WTC11 (cell line): ENCODE measurements around the gene PTPRG. TPM values are rescaled to one million over a fixed set of nuclear protein-coding genes. Genes with fewer than 3 reads are reported as not detected.

Source experiments
- ATAC-seq: fragments of 200-7000 bp; cut with Tn5 transposase; 2 replicates; pipeline ENCODE4 v1.10.0; 2021; ENCODE audit warnings: mild to moderate bottlenecking, moderate library complexity
- CTCF ChIA-PET: fragments of 300-600 bp; sonication (Branson Sonifier 250); formaldehyde crosslinking; loops from one replicate; lab custom pipeline; 2021; ENCODE audit warnings: antibody characterized with exemption; lab: Charles Lee
- POLR2A ChIA-PET: fragments of 350-600 bp; sonication (Branson Sonifier 250); formaldehyde crosslinking; loops from one replicate; lab custom pipeline; 2021; ENCODE audit warnings: antibody characterized with exemption; lab: Charles Lee
- DNase-seq: peaks from one replicate; pipeline ENCODE4 v3.0.0; 2021; ENCODE audit warnings: low spot score
- H3K27ac Mint-ChIP-seq: 2 replicates; pipeline ENCODE4 v1.8.0; 2021; ENCODE audit warnings: mixed read lengths
- H3K27me3 Mint-ChIP-seq: 2 replicates; pipeline ENCODE4 v1.8.0; 2021; ENCODE audit warnings: low read depth, mild to moderate bottlenecking, moderate library complexity, mixed read lengths
- H3K36me3 Mint-ChIP-seq: 2 replicates; pipeline ENCODE4 v1.8.0; 2021; ENCODE audit warnings: mixed read lengths
- H3K4me1 Mint-ChIP-seq: 2 replicates; pipeline ENCODE4 v1.8.0; 2022; ENCODE audit warnings: mixed read lengths
- H3K4me3 Mint-ChIP-seq: 2 replicates; pipeline ENCODE4 v1.8.0; 2021; ENCODE audit warnings: mild to moderate bottlenecking, moderate library complexity, mixed read lengths
- H3K9me3 Mint-ChIP-seq: 2 replicates; pipeline ENCODE4 v1.8.0; 2021; ENCODE audit warnings: mixed read lengths
- CBFB ChIP-seq: sonication (generic); formaldehyde crosslinking; IDR thresholded peaks from 2 replicates; pipeline ENCODE4 v1.8.1; 2022; ENCODE audit warnings: mild to moderate bottlenecking, low read depth, missing genetic modification reagents
- CDX4 ChIP-seq: fragments of 250-450 bp; sonication (Bioruptor Pico); IDR thresholded peaks from 2 replicates; pipeline ENCODE4 v1.9.0; 2021; ENCODE audit warnings: moderate library complexity, mild to moderate bottlenecking, inconsistent platforms, borderline replicate concordance
- E2F5 ChIP-seq: sonication (generic); formaldehyde crosslinking; IDR thresholded peaks from 2 replicates; pipeline ENCODE4 v1.8.1; 2022; ENCODE audit warnings: mild to moderate bottlenecking, moderate library complexity, missing genetic modification reagents
- ELF4 ChIP-seq: sonication (generic); formaldehyde crosslinking; IDR thresholded peaks from 2 replicates; pipeline ENCODE4 v1.8.1; 2022; ENCODE audit warnings: low read depth, mild to moderate bottlenecking, moderate library complexity, missing genetic modification reagents
- ESRRA ChIP-seq: sonication (generic); formaldehyde crosslinking; IDR thresholded peaks from 2 replicates; pipeline ENCODE4 v1.8.1; 2022; ENCODE audit warnings: mild to moderate bottlenecking, missing genetic modification reagents, borderline replicate concordance
- FOXK1 ChIP-seq: sonication (generic); formaldehyde crosslinking; IDR thresholded peaks from 2 replicates; pipeline ENCODE4 v1.8.0; 2022; ENCODE audit warnings: mild to moderate bottlenecking, moderate library complexity, missing genetic modification reagents
- GRHL2 ChIP-seq: fragments of 250-450 bp; sonication (Bioruptor Pico); IDR thresholded peaks from 2 replicates; pipeline ENCODE4 v1.8.0; 2022; ENCODE audit warnings: mild to moderate bottlenecking, moderate library complexity; ENCODE audit not compliant: insufficient replicate concordance, severe bottlenecking
- GTF2I ChIP-seq: fragments of 250-450 bp; sonication (Bioruptor Pico); conservative IDR thresholded peaks from 2 replicates; pipeline ENCODE4 v1.4.0; 2021; ENCODE audit warnings: mild to moderate bottlenecking
- MLX ChIP-seq: sonication (generic); formaldehyde crosslinking; IDR thresholded peaks from 2 replicates; pipeline ENCODE4 v1.8.1; 2023; ENCODE audit warnings: mild to moderate bottlenecking, missing genetic modification reagents, moderate library complexity
- MYBL2 ChIP-seq: sonication (generic); formaldehyde crosslinking; IDR thresholded peaks from 2 replicates; pipeline ENCODE4 v1.8.1; 2023; ENCODE audit warnings: mild to moderate bottlenecking, moderate library complexity, missing genetic modification reagents
- NR3C1 ChIP-seq: sonication (generic); formaldehyde crosslinking; conservative IDR thresholded peaks from 2 replicates; pipeline ENCODE4 v1.8.1; 2023; ENCODE audit warnings: low read depth, mild to moderate bottlenecking, missing genetic modification reagents
- PRDM15 ChIP-seq: sonication (generic); formaldehyde crosslinking; IDR thresholded peaks from 2 replicates; pipeline ENCODE4 v1.8.0; 2022; ENCODE audit warnings: missing genetic modification reagents
- PRRX2 ChIP-seq: fragments of 250-450 bp; sonication (Bioruptor Pico); IDR thresholded peaks from 2 replicates; pipeline ENCODE4 v1.8.0; 2021; ENCODE audit warnings: mild to moderate bottlenecking
- RORB ChIP-seq: fragments of 250-450 bp; sonication (Bioruptor Pico); IDR thresholded peaks from 2 replicates; pipeline ENCODE4 v1.9.0; 2021; ENCODE audit warnings: mild to moderate bottlenecking
- SMAD3 ChIP-seq: sonication (generic); formaldehyde crosslinking; IDR thresholded peaks from 2 replicates; pipeline ENCODE4 v1.8.0; 2022; ENCODE audit warnings: missing genetic modification reagents, mild to moderate bottlenecking, borderline replicate concordance
- SOX15 ChIP-seq: fragments of 250-450 bp; sonication (Bioruptor Pico); IDR thresholded peaks from 2 replicates; pipeline ENCODE4 v1.9.0; 2021; ENCODE audit warnings: mild to moderate bottlenecking
- STAT6 ChIP-seq: sonication (generic); formaldehyde crosslinking; conservative IDR thresholded peaks from 2 replicates; pipeline ENCODE4 v1.8.1; 2023; ENCODE audit warnings: mild to moderate bottlenecking, low read depth, missing genetic modification reagents, moderate library complexity
- TEAD1 ChIP-seq: sonication (generic); formaldehyde crosslinking; IDR thresholded peaks from 2 replicates; pipeline ENCODE4 v1.8.0; 2022; ENCODE audit warnings: mild to moderate bottlenecking, missing genetic modification reagents
- ZBTB21 ChIP-seq: sonication (generic); formaldehyde crosslinking; IDR thresholded peaks from 2 replicates; pipeline ENCODE4 v1.8.1; 2023; ENCODE audit warnings: mild to moderate bottlenecking, missing genetic modification reagents, borderline replicate concordance
- ZNF138 ChIP-seq: sonication (generic); formaldehyde crosslinking; conservative IDR thresholded peaks from 2 replicates; pipeline ENCODE4 v1.8.1; 2022; ENCODE audit warnings: mild to moderate bottlenecking, moderate library complexity, missing genetic modification reagents
- ZNF281 ChIP-seq: sonication (generic); formaldehyde crosslinking; IDR thresholded peaks from 2 replicates; pipeline ENCODE4 v1.8.0; 2023; ENCODE audit warnings: mild to moderate bottlenecking, missing genetic modification reagents
- ZNF671 ChIP-seq: fragments of 250-450 bp; sonication (Bioruptor Pico); IDR thresholded peaks from 2 replicates; pipeline ENCODE4 v1.8.0; 2021; ENCODE audit warnings: mild to moderate bottlenecking
- total RNA-seq: library from RNA; stranded (reverse); gene quantifications from 3 replicates; pipeline ENCODE4 v1.2.3, GENCODE V29; 2021

Gene PTPRG
- total RNA-seq, 1 experiment from 2014 or later, result 106 TPM

GRCh38 chr3:61650276-61650675, 88.9 kb downstream of the PTPRG start:
- POLR2A ChIA-PET, result no interaction called here
- Mint-ChIP-seq H3K27me3 (no peaks in the 10 kb centered on the region), H3K4me3 (no peak overlapping the region), H3K9me3 (peaks cover 15% of the 10 kb centered on the region), H3K36me3 (peaks cover 35% of the 10 kb centered on the region), H3K4me1 (peaks cover 51% of the 10 kb centered on the region), H3K27ac (0 out of 2 replicates have a peak overlapping the region, but pooled peaks have one; percentile 33)
- no peak for TF ChIP-seq PRRX2 (CRISPR knock-in tag)
- TF ChIP-seq MYBL2 (CRISPR knock-in tag), result no peak
- TF ChIP-seq NR3C1 (CRISPR knock-in tag), result no peak
- no peak for TF ChIP-seq ELF4 (CRISPR knock-in tag)
- no peak for TF ChIP-seq MLX (CRISPR knock-in tag)
- no peak for TF ChIP-seq SOX15 (CRISPR knock-in tag)
- no peak for ATAC-seq
- CTCF ChIA-PET, result no interaction called here
- no peak for DNase-seq

- H3K27me3 Mint-ChIP-seq, result no peaks in the 10 kb centered on the region
- ChIA-PET POLR2A (no interaction called here), CTCF (no interaction called here)
- DNase-seq (no peak), ATAC-seq (no peak)
- H3K36me3 Mint-ChIP-seq, result peaks cover 29% of the 10 kb centered on the region
- TF ChIP-seq ZNF138, result no peak
- no peak for TF ChIP-seq ZBTB21 (CRISPR knock-in tag)
- no peak for TF ChIP-seq ZNF281
- TF ChIP-seq GRHL2, result no peak
- no peak for TF ChIP-seq ZNF671 (CRISPR knock-in tag)
- TF ChIP-seq CBFB, result no peak
- no peak for TF ChIP-seq TEAD1 (CRISPR knock-in tag)
- TF ChIP-seq STAT6 (CRISPR knock-in tag), result no peak
- H3K4me1 Mint-ChIP-seq, result peaks cover 57% of the 10 kb centered on the region
- no peak overlapping the region for H3K4me3 Mint-ChIP-seq
- H3K27ac Mint-ChIP-seq, result no peak overlapping the region
- peaks cover 10% of the 10 kb centered on the region for H3K9me3 Mint-ChIP-seq
Observed at GRCh38 chr3:61650719-61651410, 89.5 kb downstream of the PTPRG start.

GRCh38 chr3:61657689-61658088, 96.3 kb downstream of the PTPRG start:
- Mint-ChIP-seq H3K27ac (peak overlapping the region; percentile 70; the same call in 1 of the 2 replicates), H3K27me3 (no peaks in the 10 kb centered on the region), H3K9me3 (no peaks in the 10 kb centered on the region), H3K36me3 (peaks cover 10% of the 10 kb centered on the region), H3K4me3 (no peak overlapping the region), H3K4me1 (peaks cover 51% of the 10 kb centered on the region)
- ChIA-PET POLR2A (no interaction called here), CTCF (no interaction called here)
- DNase-seq (no peak), ATAC-seq (no peak)
- TF ChIP-seq PRDM15 (no peak), CDX4 (CRISPR knock-in tag) (no peak), RORB (CRISPR knock-in tag) (no peak), ESRRA (CRISPR knock-in tag) (no peak), SMAD3 (CRISPR knock-in tag) (no peak), FOXK1 (CRISPR knock-in tag) (no peak), E2F5 (CRISPR knock-in tag) (no peak), GTF2I (CRISPR knock-in tag) (no peak)
